HCT116 (cell line): ENCODE results near the gene KDM2B. TPM values are rescaled to one million over a fixed set of nuclear protein-coding genes. Genes with fewer than 3 reads are reported as not detected.

ENCODE experiments used
- ATAC-seq: fragments of 200-7000 bp; cut with Tn5 transposase; 2 replicates; pipeline ENCODE4 v1.9.1; 2020; ENCODE audit warnings: mild to moderate bottlenecking, moderate library complexity
- BruUV-seq: library from RNA; stranded (reverse); fragments of 400-500 nt; replicated peaks from 2 replicates; lab custom pipeline; 2021; lab: Mats Ljungman, UMichigan
- CTCF ChIA-PET: fragments of 300-600 bp; sonication (Branson Sonifier 250); formaldehyde crosslinking; loops from one replicate; lab custom pipeline; 2021; ENCODE audit warnings: antibody characterized with exemption; lab: Charles Lee
- POLR2A ChIA-PET: fragments of 300-600, 350-600 bp; sonication (Branson Sonifier 250); formaldehyde crosslinking; loops from one replicate; lab custom pipeline; 2021; ENCODE audit warnings: antibody characterized with exemption; lab: Charles Lee
- RAD21 ChIA-PET, 2 experiments: fragments of 300-600 bp; sonication (Branson Sonifier 250); formaldehyde crosslinking; loops; one replicate each; lab custom pipeline; 2023; ENCODE audit warnings: low total read pairs in 2 of 2; ENCODE audit not compliant: uncharacterized antibody in 2 of 2, unreplicated experiment in 2 of 2, low non-redundant PET in 1 of 2; lab: Charles Lee
- DNase-seq: peaks from one replicate; pipeline ENCODE4 v3.0.0-alpha.2; 2010; ENCODE audit warnings: low read depth, low spot score
- H2AFZ ChIP-seq: fragments of 200-600 bp; shearing (Covaris generic), sonication (generic); 2 replicates; pipeline ENCODE4 v1.6.1; 2017; ENCODE audit warnings: low read depth, mixed run types, mixed read lengths, antibody characterized with exemption, low read length; ENCODE audit not compliant: poor library complexity, severe bottlenecking
- H3K27ac ChIP-seq: 2 replicates; pipeline ENCODE4 v1.5.1; 2012; ENCODE audit warnings: low read depth, low read length
- H3K27me3 ChIP-seq: fragments of 200-600 bp; sonication (generic); 2 replicates; pipeline ENCODE4 v1.6.1; 2016; ENCODE audit warnings: mixed run types, low read length, mixed read lengths; ENCODE audit not compliant: insufficient read depth
- H3K36me3 ChIP-seq, 2 experiments: fragments of 200-500 bp in 1 of 2; fragments of 200-600 bp in 1 of 2; sonication (Bioruptor generic) in 1 of 2; sonication (generic) in 1 of 2; 2 replicates each; pipeline versions ENCODE4 v1.5.1 to v1.6.1; 2014 to 2016; ENCODE audit warnings: low read length in 2 of 2, inconsistent platforms in 1 of 2, mixed read lengths in 1 of 2, mixed run types in 1 of 2; ENCODE audit not compliant: insufficient read depth in 2 of 2, control insufficient read depth in 1 of 2
- H3K4me1 ChIP-seq, 2 experiments: fragments of 200-600 bp in 1 of 2; sonication (generic) in 1 of 2; 2 replicates each; pipeline versions ENCODE4 v1.5.1 to v1.6.1; 2012 to 2017; ENCODE audit warnings: low read length in 2 of 2, inconsistent platforms in 1 of 2, mild to moderate bottlenecking in 1 of 2, mixed read lengths in 1 of 2, mixed run types in 1 of 2, moderate library complexity in 1 of 2; ENCODE audit not compliant: insufficient read depth in 2 of 2, control insufficient read depth in 1 of 2
- H3K4me2 ChIP-seq: fragments of 200-600 bp; sonication (generic); 2 replicates; pipeline ENCODE4 v1.6.1; 2017; ENCODE audit warnings: mixed run types, low read length, mixed read lengths
- H3K4me3 ChIP-seq, 2 experiments: fragments of 200-600 bp in 1 of 2; sonication (generic) in 1 of 2; replicated peaks in 1 of 2; 2 replicates each; pipeline ENCODE4 v1.5.1; 2011 to 2016; ENCODE audit warnings: low read length in 2 of 2, control low read depth in 1 of 2, low read depth in 1 of 2, mild to moderate bottlenecking in 1 of 2, mixed read lengths in 1 of 2, mixed run types in 1 of 2
- H3K79me2 ChIP-seq: fragments of 200-600 bp; sonication (generic); 2 replicates; pipeline ENCODE4 v1.6.1; 2017; ENCODE audit warnings: mild to moderate bottlenecking, mixed run types, low read length, moderate library complexity, mixed read lengths; ENCODE audit not compliant: insufficient read depth
- H3K9ac ChIP-seq: fragments of 200-600 bp; sonication (generic); 2 replicates; pipeline ENCODE4 v1.6.1; 2016; ENCODE audit warnings: low read length, mixed read lengths
- H3K9me2 ChIP-seq: fragments of 200-600 bp; sonication (generic), shearing (Covaris generic); 2 replicates; pipeline ENCODE4 v1.6.1; 2017; ENCODE audit warnings: mixed run types, mild to moderate bottlenecking, moderate library complexity; ENCODE audit not compliant: insufficient read depth
- H3K9me3 ChIP-seq, 2 experiments: fragments of 200-500 bp in 1 of 2; fragments of 200-600 bp in 1 of 2; sonication (Bioruptor generic) in 1 of 2; sonication (generic) in 1 of 2; 2 replicates each; pipeline ENCODE4 v1.6.1; 2014 to 2017; ENCODE audit warnings: low read length in 2 of 2, mixed read lengths in 2 of 2, inconsistent platforms in 1 of 2, low read depth in 1 of 2, mild to moderate bottlenecking in 1 of 2, mixed run types in 1 of 2, moderate library complexity in 1 of 2; ENCODE audit not compliant: control insufficient read depth in 1 of 2, insufficient read depth in 1 of 2
- H4K20me1 ChIP-seq: fragments of 200-600 bp; sonication (generic), shearing (Covaris generic); 2 replicates; pipeline ENCODE4 v1.6.1; 2017; ENCODE audit warnings: mixed run types, mild to moderate bottlenecking, moderate library complexity; ENCODE audit not compliant: insufficient read depth
- CBX3 ChIP-seq: IDR thresholded peaks from 2 replicates; pipeline ENCODE4 v1.6.1; 2012; ENCODE audit warnings: low read depth
- CEBPB ChIP-seq: IDR thresholded peaks from 2 replicates; pipeline ENCODE4 v1.6.1; 2012; ENCODE audit warnings: low read depth
- JUND ChIP-seq: IDR thresholded peaks from 2 replicates; pipeline ENCODE4 v1.6.1; 2012
- POLR2AphosphoS5 ChIP-seq: IDR thresholded peaks from 2 replicates; pipeline ENCODE4 v1.6.1; 2011; ENCODE audit warnings: mild to moderate bottlenecking, low read depth, low read length, moderate library complexity
- RAD21 ChIP-seq: IDR thresholded peaks from 2 replicates; pipeline ENCODE4 v1.6.1; 2012; ENCODE audit warnings: low read depth, mild to moderate bottlenecking
- SIN3A ChIP-seq: IDR thresholded peaks from 2 replicates; pipeline ENCODE4 v1.6.1; 2012; ENCODE audit warnings: low read depth
- SP1 ChIP-seq: IDR thresholded peaks from 2 replicates; pipeline ENCODE4 v1.6.1; 2012; ENCODE audit warnings: low read depth
- SRF ChIP-seq: IDR thresholded peaks from 2 replicates; pipeline ENCODE4 v1.6.1; 2012; ENCODE audit warnings: low read depth
- TCF7L2 ChIP-seq: IDR thresholded peaks from 2 replicates; pipeline ENCODE4 v1.7.0; 2011; ENCODE audit warnings: borderline replicate concordance, inconsistent platforms; ENCODE audit not compliant: insufficient read depth, insufficient read length; ENCODE audit errors: extremely low read depth
- ZNF274 ChIP-seq: fragments of 200-500 bp; sonication (Bioruptor generic); IDR thresholded peaks from 2 replicates; pipeline ENCODE4 v1.6.1; 2014; ENCODE audit warnings: mild to moderate bottlenecking, low read depth, low read length, inconsistent platforms
- intact Hi-C: fragments of 100-400 bp; cut with micrococcal nuclease; formaldehyde crosslinking; loops from 2 replicates; pipeline ENCODE4 v1.10.0; 2022
- total RNA-seq: library from RNA; stranded (reverse); gene quantifications from one replicate; pipeline ENCODE4 v1.2.1, GENCODE V29; 2021; ENCODE audit not compliant: unreplicated experiment
- TF ChIP-seq, protein P1 (sequence below), 3 experiments: fragments of 200-600 bp in 1 of 3; sonication (generic) in 1 of 3; IDR thresholded peaks in 2 of 3; conservative IDR thresholded peaks in 1 of 3; 2 replicates each; pipeline ENCODE4 v1.5.1; 2012 to 2017; ENCODE audit warnings: low read depth in 2 of 3, low read length in 2 of 3, antibody characterized with exemption in 1 of 3, borderline replicate concordance in 1 of 3, control low read depth in 1 of 3, mild to moderate bottlenecking in 1 of 3, mixed read lengths in 1 of 3, mixed run types in 1 of 3, moderate library complexity in 1 of 3; ENCODE audit not compliant: insufficient read depth in 1 of 3
- TF ChIP-seq, protein P2 (sequence below): IDR thresholded peaks from 2 replicates; pipeline ENCODE4 v1.6.1; 2012
- TF ChIP-seq, protein P3 (sequence below): IDR thresholded peaks from 2 replicates; pipeline ENCODE4 v1.6.1; 2011; ENCODE audit warnings: mild to moderate bottlenecking, low read length, moderate library complexity; ENCODE audit not compliant: insufficient replicate concordance; ENCODE audit errors: extremely low read depth
- TF ChIP-seq, protein P4 (sequence below): IDR thresholded peaks from 2 replicates; pipeline ENCODE4 v1.6.1; 2012

Gene KDM2B
- total RNA-seq, 1 experiment from 2014 or later = 36.7 TPM

DNA sequence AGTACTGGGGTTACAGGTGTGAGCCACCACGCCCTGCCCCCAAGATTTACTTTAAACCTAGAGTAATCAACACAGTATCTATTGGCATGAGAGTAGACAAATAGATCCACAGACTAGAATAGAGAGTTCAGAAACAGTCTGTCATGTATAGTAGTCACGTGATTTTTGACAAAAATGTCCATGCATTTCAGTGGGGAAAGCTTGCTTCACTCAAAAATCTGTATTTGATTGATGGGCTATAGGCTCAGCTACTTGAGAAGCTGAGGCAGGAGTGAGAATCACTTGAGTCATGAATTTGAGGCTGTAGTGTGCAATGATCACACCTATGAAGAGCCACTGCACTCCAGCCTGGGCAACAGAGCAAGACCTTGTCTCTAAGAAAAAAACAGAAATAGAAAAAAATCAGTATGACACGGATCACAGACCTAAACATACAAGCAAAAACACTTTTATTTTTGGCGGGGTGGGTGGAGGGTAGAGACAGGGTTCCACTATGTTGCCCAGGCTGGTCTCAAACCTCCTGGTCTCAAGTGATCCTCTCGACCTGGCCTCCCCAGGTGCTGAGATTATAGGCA is 37.9 kb upstream of the KDM2B start:
- Histone ChIP-seq H3K9me2 (no peaks in the 10 kb centered on the region), H2AFZ (peak overlapping the region; percentile 54), H3K9me3 (no peaks in the 10 kb centered on the region), H3K27ac (no peak overlapping the region), H3K36me3 (no peaks in the 10 kb centered on the region), H3K79me2 (no peaks in the 10 kb centered on the region), H4K20me1 (no peaks in the 10 kb centered on the region), H3K4me3 (no peak overlapping the region), H3K27me3 (no peaks in the 10 kb centered on the region), H3K9ac (no peak overlapping the region), H3K4me2 (peak overlapping the region; percentile 34; the same call in 1 of the 2 replicates), H3K4me1 (peaks cover 5 to 19% of the 10 kb centered on the region in 2 experiments; a peak in 3 of 4 replicates)
- TF ChIP-seq RAD21 (no peak), SRF (no peak), ZNF274 (no peak), JUND (no peak), TCF7L2 (no peak), SP1 (no peak), SIN3A (no peak), CBX3 (no peak), CEBPB (no peak), POLR2AphosphoS5 (no peak)
- TF ChIP-seq, protein P1, sequence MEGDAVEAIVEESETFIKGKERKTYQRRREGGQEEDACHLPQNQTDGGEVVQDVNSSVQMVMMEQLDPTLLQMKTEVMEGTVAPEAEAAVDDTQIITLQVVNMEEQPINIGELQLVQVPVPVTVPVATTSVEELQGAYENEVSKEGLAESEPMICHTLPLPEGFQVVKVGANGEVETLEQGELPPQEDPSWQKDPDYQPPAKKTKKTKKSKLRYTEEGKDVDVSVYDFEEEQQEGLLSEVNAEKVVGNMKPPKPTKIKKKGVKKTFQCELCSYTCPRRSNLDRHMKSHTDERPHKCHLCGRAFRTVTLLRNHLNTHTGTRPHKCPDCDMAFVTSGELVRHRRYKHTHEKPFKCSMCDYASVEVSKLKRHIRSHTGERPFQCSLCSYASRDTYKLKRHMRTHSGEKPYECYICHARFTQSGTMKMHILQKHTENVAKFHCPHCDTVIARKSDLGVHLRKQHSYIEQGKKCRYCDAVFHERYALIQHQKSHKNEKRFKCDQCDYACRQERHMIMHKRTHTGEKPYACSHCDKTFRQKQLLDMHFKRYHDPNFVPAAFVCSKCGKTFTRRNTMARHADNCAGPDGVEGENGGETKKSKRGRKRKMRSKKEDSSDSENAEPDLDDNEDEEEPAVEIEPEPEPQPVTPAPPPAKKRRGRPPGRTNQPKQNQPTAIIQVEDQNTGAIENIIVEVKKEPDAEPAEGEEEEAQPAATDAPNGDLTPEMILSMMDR (IDR thresholded peaks at IDR 0.05 in 2 of 3, conservative IDR thresholded peaks at IDR 0.05 in 1 of 3; ENCODE audit: borderline replicate concordance in 1 of 3, insufficient read depth in 1 of 3, low read depth in 2 of 3, low read length in 2 of 3) = no peak
- TF ChIP-seq, protein P2, sequence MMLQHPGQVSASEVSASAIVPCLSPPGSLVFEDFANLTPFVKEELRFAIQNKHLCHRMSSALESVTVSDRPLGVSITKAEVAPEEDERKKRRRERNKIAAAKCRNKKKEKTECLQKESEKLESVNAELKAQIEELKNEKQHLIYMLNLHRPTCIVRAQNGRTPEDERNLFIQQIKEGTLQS = no peak
- TF ChIP-seq, protein P3, sequence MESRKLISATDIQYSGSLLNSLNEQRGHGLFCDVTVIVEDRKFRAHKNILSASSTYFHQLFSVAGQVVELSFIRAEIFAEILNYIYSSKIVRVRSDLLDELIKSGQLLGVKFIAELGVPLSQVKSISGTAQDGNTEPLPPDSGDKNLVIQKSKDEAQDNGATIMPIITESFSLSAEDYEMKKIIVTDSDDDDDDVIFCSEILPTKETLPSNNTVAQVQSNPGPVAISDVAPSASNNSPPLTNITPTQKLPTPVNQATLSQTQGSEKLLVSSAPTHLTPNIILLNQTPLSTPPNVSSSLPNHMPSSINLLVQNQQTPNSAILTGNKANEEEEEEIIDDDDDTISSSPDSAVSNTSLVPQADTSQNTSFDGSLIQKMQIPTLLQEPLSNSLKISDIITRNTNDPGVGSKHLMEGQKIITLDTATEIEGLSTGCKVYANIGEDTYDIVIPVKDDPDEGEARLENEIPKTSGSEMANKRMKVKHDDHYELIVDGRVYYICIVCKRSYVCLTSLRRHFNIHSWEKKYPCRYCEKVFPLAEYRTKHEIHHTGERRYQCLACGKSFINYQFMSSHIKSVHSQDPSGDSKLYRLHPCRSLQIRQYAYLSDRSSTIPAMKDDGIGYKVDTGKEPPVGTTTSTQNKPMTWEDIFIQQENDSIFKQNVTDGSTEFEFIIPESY = no peak
- TF ChIP-seq, protein P4, sequence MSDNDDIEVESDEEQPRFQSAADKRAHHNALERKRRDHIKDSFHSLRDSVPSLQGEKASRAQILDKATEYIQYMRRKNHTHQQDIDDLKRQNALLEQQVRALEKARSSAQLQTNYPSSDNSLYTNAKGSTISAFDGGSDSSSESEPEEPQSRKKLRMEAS = no peak
- ATAC-seq (no peak), DNase-seq (no peak)
- intact Hi-C loops = no loop called here
- no TSS peak for BruUV-seq
- RAD21 ChIA-PET = no interaction called here
- CTCF ChIA-PET = no interaction called here
- POLR2A ChIA-PET = no interaction called here
